Measurements from ENCODE around the gene GPR37.

DNA sequence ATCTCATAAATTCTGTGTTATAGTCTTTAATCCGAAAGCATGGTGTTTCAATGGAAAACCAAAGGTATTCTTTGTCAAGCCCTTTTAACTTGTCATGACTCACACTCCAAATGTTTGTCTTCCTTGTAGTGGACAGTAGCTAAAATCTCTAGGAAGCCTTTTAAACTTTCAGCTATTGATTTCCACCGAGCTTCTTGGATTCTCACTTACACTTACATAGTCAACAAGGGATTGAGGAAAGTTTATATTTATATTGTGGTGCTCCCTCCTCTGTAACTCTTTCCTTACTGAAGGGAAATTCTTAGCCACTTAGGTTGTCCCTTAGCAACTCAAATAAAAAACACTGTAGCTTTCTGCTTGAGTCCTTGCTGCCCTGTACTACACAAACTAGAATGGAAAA lies 31.2 kb upstream of the GPR37 start:
- TF ChIP-seq, protein P1, sequence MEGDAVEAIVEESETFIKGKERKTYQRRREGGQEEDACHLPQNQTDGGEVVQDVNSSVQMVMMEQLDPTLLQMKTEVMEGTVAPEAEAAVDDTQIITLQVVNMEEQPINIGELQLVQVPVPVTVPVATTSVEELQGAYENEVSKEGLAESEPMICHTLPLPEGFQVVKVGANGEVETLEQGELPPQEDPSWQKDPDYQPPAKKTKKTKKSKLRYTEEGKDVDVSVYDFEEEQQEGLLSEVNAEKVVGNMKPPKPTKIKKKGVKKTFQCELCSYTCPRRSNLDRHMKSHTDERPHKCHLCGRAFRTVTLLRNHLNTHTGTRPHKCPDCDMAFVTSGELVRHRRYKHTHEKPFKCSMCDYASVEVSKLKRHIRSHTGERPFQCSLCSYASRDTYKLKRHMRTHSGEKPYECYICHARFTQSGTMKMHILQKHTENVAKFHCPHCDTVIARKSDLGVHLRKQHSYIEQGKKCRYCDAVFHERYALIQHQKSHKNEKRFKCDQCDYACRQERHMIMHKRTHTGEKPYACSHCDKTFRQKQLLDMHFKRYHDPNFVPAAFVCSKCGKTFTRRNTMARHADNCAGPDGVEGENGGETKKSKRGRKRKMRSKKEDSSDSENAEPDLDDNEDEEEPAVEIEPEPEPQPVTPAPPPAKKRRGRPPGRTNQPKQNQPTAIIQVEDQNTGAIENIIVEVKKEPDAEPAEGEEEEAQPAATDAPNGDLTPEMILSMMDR (IDR thresholded peaks at IDR 0.05; ENCODE audit: poor library complexity) = no peak
- no peak for TF ChIP-seq EZH2phosphoT487 (IDR thresholded peaks at IDR 0.05; ENCODE audit: low read depth, severe bottlenecking, unreplicated experiment)
